Measurements from ENCODE around the gene SFTPB.
"Not testable (repeated sequence)": the region's sequence is repeated elsewhere in the genome, so short reads cannot be mapped to it uniquely, and the experiment has no call there.

Gene SFTPB

DNA sequence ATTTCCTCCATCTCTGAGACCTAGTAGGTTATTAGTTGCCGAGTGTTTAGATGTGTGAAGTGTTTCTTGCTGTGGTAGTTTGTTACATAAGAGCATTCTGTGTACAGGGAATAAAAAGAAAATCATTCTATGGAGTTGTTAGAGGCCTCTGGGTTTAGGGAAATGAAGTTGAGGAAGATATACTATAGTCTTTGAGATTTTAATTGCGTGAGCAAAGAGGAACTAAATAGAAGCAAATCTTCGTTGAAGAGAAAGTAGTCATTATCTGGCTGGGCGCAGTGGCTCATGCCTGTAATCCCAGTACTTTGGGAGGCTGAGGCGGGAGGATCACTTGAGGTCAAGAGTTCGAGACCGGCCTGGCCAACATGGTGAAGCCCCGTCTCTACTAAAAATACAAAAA is 33.0 kb downstream of the SFTPB start:
- no peaks in the 10 kb centered on the region for H3K4me1 Mint-ChIP-seq
- H3K36me3 Mint-ChIP-seq (ENCODE audit: low read depth): peaks cover 72% of the 10 kb centered on the region
- TF ChIP-seq, protein P1, sequence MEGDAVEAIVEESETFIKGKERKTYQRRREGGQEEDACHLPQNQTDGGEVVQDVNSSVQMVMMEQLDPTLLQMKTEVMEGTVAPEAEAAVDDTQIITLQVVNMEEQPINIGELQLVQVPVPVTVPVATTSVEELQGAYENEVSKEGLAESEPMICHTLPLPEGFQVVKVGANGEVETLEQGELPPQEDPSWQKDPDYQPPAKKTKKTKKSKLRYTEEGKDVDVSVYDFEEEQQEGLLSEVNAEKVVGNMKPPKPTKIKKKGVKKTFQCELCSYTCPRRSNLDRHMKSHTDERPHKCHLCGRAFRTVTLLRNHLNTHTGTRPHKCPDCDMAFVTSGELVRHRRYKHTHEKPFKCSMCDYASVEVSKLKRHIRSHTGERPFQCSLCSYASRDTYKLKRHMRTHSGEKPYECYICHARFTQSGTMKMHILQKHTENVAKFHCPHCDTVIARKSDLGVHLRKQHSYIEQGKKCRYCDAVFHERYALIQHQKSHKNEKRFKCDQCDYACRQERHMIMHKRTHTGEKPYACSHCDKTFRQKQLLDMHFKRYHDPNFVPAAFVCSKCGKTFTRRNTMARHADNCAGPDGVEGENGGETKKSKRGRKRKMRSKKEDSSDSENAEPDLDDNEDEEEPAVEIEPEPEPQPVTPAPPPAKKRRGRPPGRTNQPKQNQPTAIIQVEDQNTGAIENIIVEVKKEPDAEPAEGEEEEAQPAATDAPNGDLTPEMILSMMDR (IDR thresholded peaks at IDR 0.05; ENCODE audit: unreplicated experiment in 3 of 3): no peak
- H3K27me3 Mint-ChIP-seq (ENCODE audit: low read depth): no peaks in the 10 kb centered on the region
- H3K27ac Mint-ChIP-seq: no peak overlapping the region
- no peaks in the 10 kb centered on the region for H3K9me3 Mint-ChIP-seq
- no peak overlapping the region for H3K4me3 Mint-ChIP-seq

DNA sequence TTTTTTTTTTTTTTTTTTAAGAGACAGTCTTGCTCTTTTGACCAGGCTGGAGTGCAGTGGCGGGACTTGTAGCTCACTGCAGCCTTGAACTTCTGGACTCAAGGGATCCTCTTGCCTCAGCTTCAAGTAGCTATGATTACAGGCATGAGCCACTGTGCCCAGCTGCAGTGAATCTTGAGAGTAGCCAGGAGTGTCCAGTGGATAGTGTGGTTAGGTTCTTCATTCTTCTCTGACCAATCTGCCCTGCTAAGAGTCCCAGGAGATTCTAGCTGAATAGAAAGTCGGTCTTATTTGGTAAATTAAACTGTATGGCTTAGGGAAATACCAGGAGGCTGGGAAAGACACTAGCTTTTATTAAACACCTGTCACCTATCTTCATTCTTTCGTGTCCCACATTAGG is 36.7 kb downstream of the SFTPB start:
- Mint-ChIP-seq H3K4me3 (no peak overlapping the region), H3K27ac (no peak overlapping the region), H3K27me3 (ENCODE audit: low read depth) (no peaks in the 10 kb centered on the region), H3K36me3 (ENCODE audit: low read depth) (peaks cover 73% of the 10 kb centered on the region), H3K4me1 (no peaks in the 10 kb centered on the region), H3K9me3 (no peaks in the 10 kb centered on the region)
- TF ChIP-seq, protein P1 (IDR thresholded peaks at IDR 0.05; ENCODE audit: unreplicated experiment in 3 of 3): no peak

DNA sequence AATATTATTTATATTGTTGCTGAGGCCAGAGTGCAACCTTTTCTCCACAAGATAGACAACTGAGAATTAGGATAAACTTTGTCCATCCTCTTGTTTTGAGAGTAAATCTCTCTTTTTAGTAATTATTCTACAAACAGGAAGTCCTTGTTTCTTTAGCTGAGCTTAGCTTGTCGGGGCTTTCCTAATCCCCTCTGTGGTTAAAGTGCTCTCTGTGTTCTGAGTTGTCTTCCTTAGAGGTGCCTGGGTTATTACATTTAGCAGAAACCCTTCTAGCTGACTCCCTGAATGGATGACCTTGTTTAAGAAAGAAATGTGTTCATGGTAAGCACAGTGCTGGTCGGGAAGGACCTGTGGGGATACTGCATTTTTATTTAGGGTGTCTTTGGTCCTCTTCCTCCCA is 39.3 kb downstream of the SFTPB start:
- H3K4me1 Mint-ChIP-seq: no peaks in the 10 kb centered on the region
- H3K36me3 Mint-ChIP-seq (ENCODE audit: low read depth): peaks cover 80% of the 10 kb centered on the region
- no peak overlapping the region for H3K27ac Mint-ChIP-seq
- no peaks in the 10 kb centered on the region for H3K9me3 Mint-ChIP-seq
- H3K4me3 Mint-ChIP-seq: no peak overlapping the region
- TF ChIP-seq, protein P1 (IDR thresholded peaks at IDR 0.05; ENCODE audit: unreplicated experiment in 3 of 3): no peak
- H3K27me3 Mint-ChIP-seq (ENCODE audit: low read depth): no peaks in the 10 kb centered on the region

DNA sequence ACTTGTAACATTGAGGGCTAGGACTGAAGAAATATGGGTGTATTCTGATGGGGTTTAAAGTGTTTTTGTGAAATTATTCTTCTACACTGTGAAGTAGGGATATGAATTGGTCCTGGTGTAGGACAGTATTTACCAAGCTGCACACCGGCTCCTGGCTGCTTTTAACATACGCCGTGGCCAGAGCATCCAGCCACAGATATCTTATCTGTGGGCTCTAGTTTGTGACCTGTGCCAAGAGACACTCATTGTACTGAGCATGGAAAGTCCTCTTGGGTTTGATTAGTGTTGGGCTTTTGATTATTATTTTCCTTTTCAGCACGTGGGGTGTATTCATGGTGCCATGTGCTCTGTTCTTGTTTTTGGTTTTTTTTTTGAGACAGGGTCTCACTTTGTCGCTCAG is 44.0 kb downstream of the SFTPB start:
- Mint-ChIP-seq H3K4me3 (no peak overlapping the region), H3K4me1 (no peaks in the 10 kb centered on the region), H3K36me3 (ENCODE audit: low read depth) (peaks cover 62% of the 10 kb centered on the region), H3K27me3 (ENCODE audit: low read depth) (no peaks in the 10 kb centered on the region), H3K27ac (no peak overlapping the region), H3K9me3 (no peaks in the 10 kb centered on the region)
- TF ChIP-seq, protein P1 (IDR thresholded peaks at IDR 0.05; ENCODE audit: unreplicated experiment in 3 of 3): no peak

DNA sequence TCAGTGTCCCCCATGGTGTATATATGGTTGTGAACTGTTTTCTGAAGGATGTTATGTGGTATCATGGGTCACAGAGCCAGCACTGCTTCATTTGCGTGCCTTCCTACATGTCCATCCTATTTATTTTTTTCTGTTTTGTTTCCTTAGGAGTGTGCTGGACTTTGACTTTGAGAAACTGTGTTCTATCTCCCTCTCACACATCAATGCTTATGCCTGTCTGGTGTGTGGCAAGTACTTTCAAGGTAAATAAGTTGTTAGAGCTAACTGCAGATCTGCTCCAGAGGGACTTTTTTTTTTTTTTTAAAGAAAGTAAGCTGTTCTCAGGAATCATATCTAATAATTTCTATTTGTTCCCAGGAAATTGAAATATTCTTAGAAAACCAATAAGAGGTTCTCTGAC is 46.7 kb downstream of the SFTPB start:
- peak overlapping the region in 1 of 3 experiments; percentile 73 for H3K27ac Mint-ChIP-seq
- peaks cover 48% of the 10 kb centered on the region for H3K36me3 Mint-ChIP-seq (ENCODE audit: low read depth)
- TF ChIP-seq, protein P1 (IDR thresholded peaks at IDR 0.05; ENCODE audit: unreplicated experiment in 3 of 3): no peak
- no peaks in the 10 kb centered on the region for H3K9me3 Mint-ChIP-seq
- H3K27me3 Mint-ChIP-seq (ENCODE audit: low read depth): no peaks in the 10 kb centered on the region
- H3K4me3 Mint-ChIP-seq: no peak overlapping the region
- peaks cover 6% of the 10 kb centered on the region for H3K4me1 Mint-ChIP-seq

DNA sequence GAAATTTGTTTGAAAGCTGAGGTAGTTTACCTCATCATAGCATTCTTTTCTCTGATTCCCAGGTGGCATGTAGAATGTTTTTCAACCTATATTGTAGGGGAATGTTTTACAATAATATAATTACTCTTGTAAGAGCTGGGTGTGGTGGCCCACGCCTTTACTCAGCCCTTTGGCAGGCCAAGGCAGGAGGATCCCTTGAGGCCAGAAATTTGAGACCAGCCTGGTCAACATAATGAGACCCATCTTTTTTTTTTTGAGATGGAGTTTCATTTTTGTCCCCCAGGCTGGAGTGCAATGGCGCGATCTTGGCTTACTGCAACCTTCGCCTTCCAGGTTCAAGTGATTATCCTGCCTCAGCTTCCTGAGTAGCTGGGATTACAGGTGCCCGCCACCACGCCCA is 48.4 kb downstream of the SFTPB start:
- H3K36me3 Mint-ChIP-seq (ENCODE audit: low read depth): peaks cover 31% of the 10 kb centered on the region
- TF ChIP-seq, protein P1 (IDR thresholded peaks at IDR 0.05; ENCODE audit: unreplicated experiment in 3 of 3): no peak
- H3K4me1 Mint-ChIP-seq: peaks cover 10% of the 10 kb centered on the region
- no peak overlapping the region for H3K27ac Mint-ChIP-seq
- H3K9me3 Mint-ChIP-seq: no peaks in the 10 kb centered on the region
- no peak overlapping the region for H3K4me3 Mint-ChIP-seq
- H3K27me3 Mint-ChIP-seq (ENCODE audit: low read depth): no peaks in the 10 kb centered on the region

DNA sequence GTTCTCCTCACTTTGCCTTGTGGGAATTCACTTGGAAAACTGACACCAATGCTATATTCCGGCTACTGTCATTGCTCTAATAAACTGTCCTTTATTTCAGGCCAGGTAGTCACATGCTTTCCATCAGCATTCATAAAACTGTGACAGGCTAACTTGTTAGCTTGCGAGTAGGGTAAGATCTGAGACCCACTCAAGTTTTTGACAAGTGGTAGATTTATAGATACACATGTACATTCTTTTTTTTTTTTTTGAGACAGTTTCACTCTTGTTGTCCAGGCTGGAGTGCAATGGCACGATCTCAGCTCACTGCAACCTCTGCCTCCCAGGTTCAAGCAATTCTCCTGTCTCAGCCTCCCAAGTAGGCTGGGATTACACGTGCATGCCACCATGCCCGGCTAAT is 50.3 kb downstream of the SFTPB start:
- Mint-ChIP-seq H3K4me1 (peaks cover 10% of the 10 kb centered on the region), H3K4me3 (peak overlapping the region; percentile 97 to 98 (median 97)), H3K36me3 (ENCODE audit: low read depth) (peaks cover 14% of the 10 kb centered on the region), H3K27ac (peak overlapping the region in 2 of 3 experiments; percentile 33 to 38)
- H3K27me3 Mint-ChIP-seq (ENCODE audit: low read depth); H3K9me3 Mint-ChIP-seq: not testable (repeated sequence)

All from nephron (organoid).